ENCODE results near the gene RPS3A.
"Not testable (repeated sequence)": the region's sequence is repeated elsewhere in the genome, so short reads cannot be mapped to it uniquely, and the experiment has no call there.

Gene RPS3A

DNA sequence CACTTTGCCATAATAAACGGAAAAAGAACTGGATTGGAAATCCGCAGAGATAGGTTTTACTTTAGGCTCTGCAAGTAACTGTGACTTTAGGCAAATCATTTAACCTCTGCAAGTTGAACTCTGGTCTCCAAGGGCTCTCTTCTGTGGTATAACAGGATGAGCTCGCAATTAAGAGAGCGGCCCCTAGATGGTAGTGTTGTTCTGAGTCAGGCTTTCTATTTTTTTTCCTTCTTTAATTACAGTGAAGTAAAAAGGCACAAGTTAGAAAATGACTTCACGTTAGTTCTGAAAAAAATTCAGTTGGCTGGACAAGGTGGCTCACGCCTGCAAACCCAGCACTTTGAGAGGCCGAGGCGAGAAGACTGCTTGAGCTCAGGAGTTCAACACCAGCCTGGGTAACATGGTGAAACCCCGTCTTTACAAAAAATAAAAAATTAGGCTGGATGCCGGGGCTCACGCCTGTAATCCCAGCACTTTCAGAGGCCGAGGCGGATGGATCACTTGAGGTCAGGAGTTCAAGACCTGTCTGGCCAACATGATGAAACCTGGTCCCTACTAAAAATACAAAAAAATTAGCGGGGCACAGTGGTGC, 18.0 kb downstream of the RPS3A start:
- peak; percentile 22 for DNase-seq

DNA sequence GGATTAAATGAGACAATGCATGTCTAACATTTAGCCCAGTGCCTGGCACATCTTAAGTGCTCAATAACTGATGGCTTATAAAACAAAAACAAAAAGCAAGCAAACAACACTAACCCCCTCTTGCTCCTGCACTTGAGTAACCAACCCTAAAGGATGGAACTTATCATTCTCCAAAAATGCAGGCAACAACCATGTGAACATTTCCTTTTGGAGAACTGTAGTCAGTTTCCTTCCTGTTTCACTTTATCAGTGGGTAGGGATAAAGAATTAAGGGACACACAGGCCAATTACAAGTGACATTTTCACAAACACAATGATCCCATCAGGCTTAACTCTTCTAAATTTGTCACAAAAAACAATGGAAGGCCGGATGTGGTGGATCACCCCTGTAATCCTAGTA, 30.4 kb downstream of the RPS3A start:
- DNase-seq: no peak

DNA sequence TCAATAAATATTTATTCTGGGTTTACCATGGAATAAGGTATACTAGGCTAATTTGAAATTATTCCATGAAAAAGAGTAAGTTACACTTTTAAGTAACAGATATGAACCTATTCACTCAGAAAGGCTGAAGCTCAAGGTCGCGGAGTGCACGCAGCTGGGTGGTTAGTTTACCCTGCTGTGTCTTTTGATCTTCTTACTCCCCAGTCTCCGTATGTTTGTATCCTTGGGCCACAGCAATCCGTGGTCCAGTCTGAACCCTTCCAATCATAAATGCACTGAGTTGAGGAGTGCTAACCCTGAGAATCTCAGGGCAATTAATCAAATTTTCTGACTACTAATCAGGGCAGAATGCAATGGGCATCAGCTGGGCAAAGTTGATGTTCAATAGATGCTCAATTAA, 33.9 kb downstream of the RPS3A start:
- DNase-seq: no peak

DNA sequence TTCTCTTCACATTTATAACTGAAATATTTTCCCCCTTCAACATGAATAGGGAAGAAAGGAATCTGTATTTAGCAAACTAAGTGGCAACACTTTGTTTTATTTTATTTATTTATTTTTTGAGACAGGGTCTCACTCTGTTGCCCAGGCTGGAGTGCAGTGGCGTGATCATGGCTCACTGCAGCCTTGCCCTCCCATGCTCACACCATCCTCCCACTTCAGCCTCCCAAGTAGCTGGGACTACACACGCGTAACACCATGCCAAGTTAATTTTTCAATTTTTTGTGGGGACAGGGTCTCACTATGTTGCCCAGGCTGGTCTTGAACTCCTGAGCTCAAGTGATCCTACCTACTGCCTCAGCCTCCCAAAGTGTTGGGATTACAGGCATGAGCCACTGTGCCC, 36.6 kb downstream of the RPS3A start:
- not testable (repeated sequence) for DNase-seq

DNA sequence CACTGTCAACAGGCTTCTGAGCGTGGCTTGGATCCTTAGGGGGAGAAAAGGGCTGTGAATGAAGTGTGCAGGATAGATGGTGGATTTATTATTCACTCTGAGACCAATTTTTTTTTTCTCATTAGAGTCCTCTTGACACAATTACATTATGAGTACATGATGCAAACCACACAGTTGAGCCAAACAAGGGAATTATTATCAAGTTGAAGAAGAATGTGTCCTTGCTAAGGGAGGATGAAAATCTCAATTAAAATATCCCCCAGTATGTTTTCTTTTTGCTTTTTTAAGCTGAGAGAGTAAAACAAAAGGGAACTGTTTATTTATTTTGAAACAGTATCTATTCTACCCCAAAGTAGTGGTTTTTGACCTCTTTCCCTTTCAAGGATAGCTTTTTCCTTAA, 40.4 kb downstream of the RPS3A start:
- no peak for DNase-seq

DNA sequence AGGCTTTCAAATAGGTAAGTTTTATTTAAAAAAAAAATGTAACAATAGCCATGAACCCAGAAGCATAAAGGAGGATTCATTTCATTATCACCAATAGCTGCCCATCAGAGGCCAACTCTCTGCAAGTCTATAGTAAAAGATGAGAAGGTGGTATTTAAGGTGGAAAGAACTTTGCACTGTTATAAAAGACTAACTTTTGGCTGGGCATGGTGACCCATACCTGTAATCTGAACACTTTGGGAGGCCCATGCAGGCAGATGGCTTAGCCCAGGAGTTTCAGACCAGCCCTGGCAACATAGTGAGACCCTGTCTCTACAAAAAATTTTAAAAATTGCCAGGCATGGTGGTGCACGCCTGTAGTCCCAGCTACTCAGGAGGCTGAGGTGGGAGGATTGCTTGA, 43.3 kb downstream of the RPS3A start:
- DNase-seq: no peak

DNA sequence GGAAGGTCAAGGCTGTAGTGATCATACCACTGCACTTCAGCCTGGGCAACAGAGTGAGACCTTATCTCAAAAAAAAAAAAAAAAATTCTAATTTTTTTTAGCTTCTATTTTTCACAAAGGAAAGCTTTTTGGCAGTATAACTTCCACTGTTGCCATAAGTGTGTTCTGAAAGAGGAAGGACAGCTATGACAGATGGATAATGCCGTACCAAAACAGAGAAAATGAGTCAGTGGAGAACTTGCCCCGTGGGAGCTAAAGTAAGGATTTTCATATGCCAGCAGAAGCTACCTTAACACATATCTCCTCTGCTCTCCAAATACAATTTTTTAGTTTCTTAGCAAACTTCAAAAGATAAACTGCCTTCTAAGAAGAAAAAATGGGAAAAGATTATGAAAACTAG, 43.7 kb downstream of the RPS3A start:
- DNase-seq: no peak

DNA sequence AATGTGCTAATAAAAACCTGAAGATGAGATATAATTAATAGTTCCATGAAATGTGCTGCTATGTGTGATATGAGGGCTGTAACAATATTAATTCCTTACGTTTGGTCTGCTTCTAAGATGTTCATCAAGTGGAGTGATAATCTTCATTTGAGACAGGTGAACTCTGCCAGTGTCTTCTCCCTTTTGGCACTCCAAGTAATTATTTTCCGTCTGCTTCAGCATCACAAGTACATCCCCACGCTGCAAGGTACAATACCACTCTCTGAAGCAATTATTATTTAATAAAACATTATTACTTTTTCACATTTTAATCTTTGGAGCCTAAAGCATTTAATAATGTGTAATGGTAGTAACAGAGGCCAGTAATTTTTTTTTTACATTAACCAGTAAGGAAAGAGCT, 44.4 kb downstream of the RPS3A start:
- DNase-seq: no peak

DNA sequence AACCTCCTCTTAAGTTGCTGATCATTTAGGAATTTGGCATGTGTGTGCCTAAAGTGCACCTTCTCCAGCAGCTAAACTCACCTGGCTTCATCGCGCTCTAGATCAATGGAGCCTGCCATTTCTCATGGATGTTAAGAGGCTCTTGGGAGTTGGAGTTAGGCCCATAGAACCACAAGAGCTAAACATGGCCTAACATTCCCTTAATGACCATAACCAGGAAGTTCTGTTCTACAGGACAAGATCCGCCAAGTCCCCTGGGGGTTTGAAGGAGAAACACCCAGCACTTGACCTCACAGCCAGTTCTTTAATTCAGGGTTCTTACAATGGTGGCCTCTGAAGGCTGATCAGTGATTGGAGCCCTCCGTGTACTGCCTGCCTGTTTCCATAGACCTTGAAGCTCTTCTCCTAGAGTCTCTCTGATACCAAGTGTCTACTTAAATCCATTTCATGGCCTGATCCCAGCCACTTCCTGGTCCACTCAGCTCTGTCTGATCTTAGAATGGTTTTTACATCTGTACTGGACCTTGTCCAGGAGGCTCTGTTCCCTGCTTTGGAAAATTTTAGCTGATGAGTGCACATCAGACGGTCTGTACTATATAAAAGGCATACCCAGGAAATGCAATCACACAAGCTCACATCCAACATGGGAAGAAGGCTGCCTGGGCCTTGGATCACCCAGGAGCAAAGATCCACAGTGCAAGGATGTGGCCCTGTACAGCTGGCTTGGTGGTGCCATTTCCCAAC, 45.1 kb downstream of the RPS3A start:
- DNase-seq: no peak

DNA sequence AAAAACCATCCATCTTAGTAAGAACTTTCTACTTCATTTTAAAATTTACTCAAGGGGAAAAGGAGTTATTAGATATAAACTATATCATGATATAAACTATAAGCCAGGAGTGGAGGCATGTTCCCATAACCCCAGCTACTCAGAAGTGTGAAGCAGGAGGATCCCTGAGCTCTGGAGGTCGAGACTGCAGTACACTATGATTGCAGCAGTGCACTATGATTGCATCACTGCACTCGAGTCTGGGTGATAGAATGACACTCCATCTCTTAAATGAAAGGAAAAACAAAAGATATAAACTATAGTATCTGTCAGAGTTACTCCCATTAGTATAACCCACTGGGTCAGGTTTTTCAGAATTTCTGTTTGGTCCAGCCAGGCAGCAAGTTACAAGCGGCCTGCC, 47.6 kb downstream of the RPS3A start:
- DNase-seq: no peak

DNA sequence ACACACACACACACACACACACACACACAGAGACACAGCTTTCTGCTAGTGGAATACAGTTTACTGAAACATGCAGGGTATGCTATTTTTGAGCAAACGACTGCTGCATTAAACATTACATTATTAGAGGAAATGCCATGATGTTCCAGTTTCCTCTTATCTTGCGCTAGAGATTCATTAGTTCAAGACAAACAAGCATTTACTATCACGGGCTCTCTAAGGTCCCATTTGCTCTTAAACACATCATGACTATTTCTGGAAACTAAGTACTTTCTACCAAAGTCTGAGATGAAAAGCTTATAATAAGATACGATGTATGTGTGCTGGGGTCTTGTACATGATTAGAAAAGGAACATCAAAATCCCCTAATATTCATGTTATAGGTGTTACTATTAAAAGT, 48.8 kb downstream of the RPS3A start:
- no peak for DNase-seq

DNA sequence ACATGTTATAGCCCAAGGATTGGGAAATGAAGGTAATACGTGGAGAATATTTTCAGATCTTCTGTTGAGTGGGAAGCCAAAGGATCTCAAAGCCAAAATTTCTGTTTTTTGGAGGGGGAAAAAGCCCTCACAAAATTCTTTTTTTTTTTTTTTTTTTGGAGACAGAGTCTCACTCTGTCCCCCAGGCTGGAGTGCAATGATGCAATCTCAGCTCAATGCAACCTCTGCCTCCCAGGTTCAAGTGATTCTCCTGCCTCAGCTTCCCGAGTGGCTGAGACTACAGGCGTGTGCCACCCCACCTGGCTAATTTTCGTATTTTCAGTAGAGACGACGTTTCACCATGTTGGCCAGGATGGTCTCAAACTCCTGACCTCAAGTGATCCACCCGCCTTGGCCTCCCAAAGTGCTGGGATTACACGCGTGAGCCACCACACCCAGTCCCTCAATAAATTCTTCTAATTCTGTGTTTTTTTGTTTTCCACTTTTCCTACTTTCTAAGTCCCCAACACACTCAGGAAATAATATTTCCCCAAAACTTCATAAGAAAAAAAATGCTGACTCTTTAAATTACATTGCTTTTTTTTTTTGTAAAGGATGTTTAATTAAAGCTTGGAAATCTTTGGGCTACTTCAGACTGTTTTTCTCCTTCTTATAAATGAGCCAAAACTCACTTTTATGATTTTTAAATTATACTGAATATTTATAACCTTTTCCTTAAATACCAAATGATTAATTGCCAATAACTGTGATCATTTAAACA, 51.6 kb downstream of the RPS3A start:
- DNase-seq: no peak

DNA sequence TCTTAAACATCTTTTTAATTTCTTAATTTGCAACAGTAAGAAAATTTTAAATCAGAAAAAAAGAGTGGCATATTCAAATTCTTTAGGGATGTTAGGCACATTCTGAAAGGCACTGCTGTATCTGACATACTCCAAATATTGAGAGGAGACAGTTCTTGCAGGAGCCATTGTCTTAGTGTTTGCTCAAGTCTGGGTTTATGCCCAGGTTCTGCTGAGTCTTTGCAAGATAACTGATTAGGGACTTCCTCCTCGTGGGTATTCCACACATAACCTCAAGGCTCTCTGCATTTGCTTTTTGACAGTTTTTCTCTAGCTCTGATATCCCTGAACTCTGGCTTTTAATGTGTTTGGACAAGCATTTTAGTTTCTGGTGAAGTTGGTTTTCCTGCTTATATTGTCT, 52.6 kb downstream of the RPS3A start:
- DNase-seq: no peak

DNA sequence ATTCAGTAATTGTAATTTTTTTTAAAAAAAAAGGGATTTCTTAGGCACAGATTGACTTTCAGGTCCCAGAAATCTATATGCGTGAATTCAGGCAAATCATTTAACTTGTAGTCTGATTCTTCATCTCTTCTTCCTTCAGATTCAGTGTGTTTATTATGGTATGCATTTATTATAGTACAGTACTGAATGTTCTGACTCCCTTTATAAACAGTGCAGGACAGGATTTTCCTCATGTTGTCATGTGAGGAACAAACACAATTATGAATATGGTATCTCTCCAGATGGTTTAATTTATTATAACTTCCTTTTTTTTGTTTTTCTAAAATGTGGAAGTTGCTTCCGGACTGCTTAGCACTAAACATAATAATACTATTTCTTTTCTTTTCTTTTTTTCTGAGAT, 54.2 kb downstream of the RPS3A start:
- DNase-seq: no peak

Measured in NCI-H2029 (cell line).